HG03097 (cell line): ENCODE data around the gene ARMC5.
"Not testable (repeated sequence)": the region's sequence is repeated elsewhere in the genome, so short reads cannot be mapped to it uniquely, and the experiment has no call there.

Experiments used
- ATAC-seq: cut with Tn5 transposase; IDR thresholded peaks from one replicate; pipeline ENCODE4 v1.9.1; 2021; ENCODE audit not compliant: unreplicated experiment, low FRiP score

The ARMC5 gene

GRCh38 chr16:31476303-31477219, 17.3 kb downstream of the ARMC5 start:
- no peak for ATAC-seq

- no peak for ATAC-seq
Observed at GRCh38 chr16:31477220-31478216, 18.2 kb downstream of the ARMC5 start.

- no peak for ATAC-seq
Observed at GRCh38 chr16:31478956-31479355, 19.7 kb downstream of the ARMC5 start.

- no peak for ATAC-seq
Observed at GRCh38 chr16:31479751-31480150, 20.4 kb downstream of the ARMC5 start.

GRCh38 chr16:31480851-31481536, 21.7 kb downstream of the ARMC5 start:
- ATAC-seq, result no peak

- no peak for ATAC-seq
Observed at GRCh38 chr16:31483081-31483480, 23.8 kb downstream of the ARMC5 start, which contains the start of gene SLC5A2. SLC5A2 (plus strand) TSS chr16:31483123; CDS start chr16:31483137, 14 bp downstream.

- not testable (repeated sequence) for ATAC-seq
Observed at GRCh38 chr16:31484048-31484447, 24.7 kb downstream of the ARMC5 start.

- no peak for ATAC-seq
Observed at GRCh38 chr16:31484491-31485171, 25.3 kb downstream of the ARMC5 start.

- no peak for ATAC-seq
Observed at GRCh38 chr16:31485571-31485970, 26.3 kb downstream of the ARMC5 start.

- ATAC-seq, result no peak
Observed at GRCh38 chr16:31486045-31486444, 26.7 kb downstream of the ARMC5 start.

GRCh38 chr16:31487071-31487719, 27.9 kb downstream of the ARMC5 start:
- ATAC-seq, result no peak

- peak; percentile 69 for ATAC-seq
Observed at GRCh38 chr16:31487720-31488467, 28.6 kb downstream of the ARMC5 start.

- no peak for ATAC-seq
Observed at GRCh38 chr16:31488468-31489297, 29.4 kb downstream of the ARMC5 start.

- no peak for ATAC-seq
Observed at GRCh38 chr16:31489298-31489564, 29.9 kb downstream of the ARMC5 start.

GRCh38 chr16:31489616-31490584, 30.6 kb downstream of the ARMC5 start:
- no peak for ATAC-seq

GRCh38 chr16:31491778-31492418, 32.6 kb downstream of the ARMC5 start:
- no peak for ATAC-seq
